B cell (primary cell): ENCODE data around the gene CHST11. TPM values are rescaled to one million over a fixed set of nuclear protein-coding genes. Genes with fewer than 3 reads are reported as not detected.

ENCODE experiments used
- ATAC-seq: fragments of 200-7000 bp; cut with Tn5 transposase; one replicate; pipeline ENCODE4 v1.10.0; 2021; ENCODE audit warnings: low read depth, mild to moderate bottlenecking, moderate number of reproducible peaks, moderate library complexity
- CTCF ChIA-PET: fragments of 350-600 bp; sonication (Branson Sonifier 250); formaldehyde crosslinking; loops from one replicate; lab custom pipeline; 2021; ENCODE audit warnings: antibody characterized with exemption, inconsistent platforms; lab: Charles Lee
- POLR2A ChIA-PET: fragments of 350-600 bp; sonication (Branson Sonifier 250); formaldehyde crosslinking; loops from one replicate; lab custom pipeline; 2021; ENCODE audit warnings: antibody characterized with exemption; lab: Charles Lee
- DNase-seq: peaks from one replicate; pipeline ENCODE4 v3.0.0; 2013
- H2AFZ ChIP-seq: 2 replicates; pipeline ENCODE4 v1.6.1; 2012; ENCODE audit warnings: mild to moderate bottlenecking, low read depth, low read length; ENCODE audit not compliant: insufficient read depth, poor library complexity, severe bottlenecking
- H3K27ac ChIP-seq, 2 donors: 1 replicate in 1 of 2; 2 replicates in 1 of 2; pipeline ENCODE4 v1.5.1; 2012 to 2013; ENCODE audit warnings: low read length in 2 of 2, mild to moderate bottlenecking in 2 of 2, moderate library complexity in 1 of 2
- H3K27me3 ChIP-seq, 4 experiments: fragments of 200-600 bp in 1 of 4; sonication (generic) in 1 of 4; replicated peaks in 1 of 4; 1 replicate in 2 of 4; 2 replicates in 2 of 4; pipeline versions ENCODE4 v1.6.1 to v1.7.0; 2013 to 2016; ENCODE audit warnings: low read length in 3 of 4, mild to moderate bottlenecking in 2 of 4, mixed read lengths in 1 of 4, moderate library complexity in 1 of 4; ENCODE audit not compliant: insufficient read depth in 4 of 4, control insufficient read depth in 3 of 4; ENCODE audit errors: control extremely low read depth in 1 of 4
- H3K36me3 ChIP-seq, 2 experiments: replicated peaks in 1 of 2; 1 replicate in 1 of 2; 2 replicates in 1 of 2; pipeline versions ENCODE4 v1.6.1 to v1.7.1; 2013; ENCODE audit warnings: low read length in 1 of 2; ENCODE audit not compliant: insufficient read depth in 2 of 2, control insufficient read depth in 1 of 2; ENCODE audit errors: control extremely low read depth in 1 of 2, extremely low read depth in 1 of 2
- H3K4me1 ChIP-seq, 2 donors: fragments of 200-600 bp in 1 of 2; sonication (generic) in 1 of 2; 1 replicate in 1 of 2; 2 replicates in 1 of 2; pipeline versions ENCODE4 v1.5.1 to v1.6.1; 2013 to 2017; ENCODE audit warnings: low read length in 2 of 2; ENCODE audit not compliant: control insufficient read depth in 2 of 2, insufficient read depth in 2 of 2
- H3K4me2 ChIP-seq: replicated peaks from 2 replicates; pipeline ENCODE3; 2012; ENCODE audit warnings: mild to moderate bottlenecking, low read depth, low read length; ENCODE audit not compliant: poor library complexity, severe bottlenecking
- H3K4me3 ChIP-seq, 5 experiments: fragments of 200-600 bp in 1 of 5; sonication (generic) in 1 of 5; 1 replicate in 3 of 5; 2 replicates in 2 of 5; pipeline versions ENCODE4 v1.5.1 to v1.7.0; 2011 to 2016; ENCODE audit warnings: low read length in 4 of 5, mild to moderate bottlenecking in 4 of 5, low read depth in 2 of 5, control low read depth in 1 of 5, moderate library complexity in 1 of 5; ENCODE audit not compliant: insufficient read depth in 1 of 5; ENCODE audit errors: control extremely low read depth in 1 of 5, extremely low read depth in 1 of 5
- H3K79me2 ChIP-seq: fragments of 200-600 bp; sonication (generic); one replicate; pipeline ENCODE4 v1.6.0; 2016; ENCODE audit warnings: low read length; ENCODE audit not compliant: control insufficient read depth, insufficient read depth
- H3K9ac ChIP-seq: fragments of 200-600 bp; sonication (generic); 2 replicates; pipeline ENCODE4 v1.6.1; 2017; ENCODE audit warnings: mild to moderate bottlenecking, low read length, moderate library complexity
- H3K9me3 ChIP-seq, 3 donors: one replicate each; pipeline versions ENCODE4 v1.6.1 to v1.7.1; 2013; ENCODE audit warnings: low read length in 2 of 3; ENCODE audit not compliant: control insufficient read depth in 2 of 3, insufficient read depth in 1 of 3; ENCODE audit errors: control extremely low read depth in 1 of 3
- H4K20me1 ChIP-seq: 2 replicates; pipeline ENCODE4 v1.6.0; 2012; ENCODE audit warnings: mild to moderate bottlenecking, low read length; ENCODE audit not compliant: insufficient read depth, control insufficient read depth, poor library complexity, severe bottlenecking
- H3K27ac Mint-ChIP-seq: one replicate; pipeline ENCODE4 v1.8.0; 2021; ENCODE audit warnings: mixed read lengths
- H3K27me3 Mint-ChIP-seq: one replicate; pipeline ENCODE4 v1.8.0; 2021; ENCODE audit warnings: mixed read lengths
- H3K4me1 Mint-ChIP-seq: one replicate; pipeline ENCODE4 v1.8.0; 2021; ENCODE audit warnings: mixed read lengths
- H3K4me3 Mint-ChIP-seq: one replicate; pipeline ENCODE4 v1.8.0; 2021; ENCODE audit warnings: mixed read lengths
- H3K9me3 Mint-ChIP-seq: one replicate; pipeline ENCODE4 v1.8.0; 2022; ENCODE audit warnings: mixed read lengths; ENCODE audit not compliant: insufficient read depth
- CTCF ChIP-seq: fragments of 200-600 bp; IDR thresholded peaks from one replicate; pipeline ENCODE4 v1.8.0; 2022; ENCODE audit warnings: antibody characterized with exemption, mild to moderate bottlenecking
- EZH2 ChIP-seq: IDR thresholded peaks from 2 replicates; pipeline ENCODE4 v1.6.1; 2012; ENCODE audit warnings: borderline replicate concordance, low read depth, mild to moderate bottlenecking, moderate library complexity, low read length; ENCODE audit not compliant: insufficient read depth, poor library complexity, severe bottlenecking
- WGBS: methylation state at CpG from one replicate; pipeline ENCODE4 v1.1.5; 2013; ENCODE audit warnings: missing lambda C conversion rate; ENCODE audit not compliant: insufficient coverage; 5-methylcytosine and 5-hydroxymethylcytosine counted together
- intact Hi-C: fragments of 100-400 bp; cut with micrococcal nuclease; formaldehyde crosslinking; loops from one replicate; pipeline ENCODE4 v1.10.0; 2022
- polyA plus RNA-seq: library from polyadenylated mRNA; depleted of rRNA; stranded (reverse); fragments of >200 nt; gene quantifications from 2 replicates; pipeline ENCODE4 v1.2.3, GENCODE V29; 2012
- total RNA-seq, 2 donors: library from RNA; stranded (reverse); fragments of 120-200 nt in 1 of 2; gene quantifications; 1 replicate in 1 of 2; 2 replicates in 1 of 2; pipeline versions ENCODE4 v1.2.3 to v1.2.4, GENCODE V29; 2013 to 2022

CHST11 gene
- total and polyA plus RNA-seq, 2 donors (not counting 1 experiment from before 2014, with no cell fraction given): 46.3 to 152 TPM

DNA sequence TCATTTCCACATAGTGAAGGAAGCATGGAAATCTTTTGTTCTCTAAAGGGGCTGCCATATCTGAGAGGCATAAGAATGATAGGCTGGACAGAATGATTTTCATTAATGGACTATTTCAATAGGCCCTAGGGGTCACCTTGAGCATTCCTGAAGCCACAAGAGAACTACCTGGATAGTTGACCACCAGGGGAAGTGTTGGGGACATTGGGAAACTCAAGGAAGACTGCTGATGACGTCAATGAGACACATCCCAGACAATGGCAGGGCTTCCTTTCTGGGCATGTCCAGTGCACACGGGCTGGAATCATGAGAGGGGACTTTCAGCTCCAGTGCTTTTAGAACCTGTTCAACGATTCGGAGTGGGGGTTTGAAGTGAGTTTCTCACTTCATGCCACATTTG is 48.8 kb upstream of the CHST11 start:
- no peak overlapping the region for H3K9ac ChIP-seq
- intact Hi-C loops: no loop called here

DNA sequence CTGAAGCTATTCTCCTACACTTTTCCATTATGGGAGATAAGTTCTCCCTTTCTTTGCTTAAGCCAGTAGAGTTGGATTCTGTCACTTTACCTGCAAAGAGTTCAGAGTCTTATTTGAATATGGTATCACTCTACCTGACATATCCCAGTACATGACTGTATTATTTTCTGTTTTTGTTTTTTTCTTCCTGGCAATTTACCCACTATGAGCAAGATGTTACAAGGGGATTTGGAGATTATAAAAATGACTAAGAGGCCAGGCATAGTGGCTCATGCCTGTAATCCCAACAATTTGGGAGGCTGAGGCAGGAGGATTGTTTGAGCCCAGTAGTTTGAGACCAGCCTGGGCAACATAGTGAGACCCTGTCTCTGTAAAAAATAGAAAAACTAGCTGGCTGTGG is 46.4 kb upstream of the CHST11 start:
- no peak overlapping the region for H3K4me3 Mint-ChIP-seq
- peaks cover 0 to 3% (median 0%) of the 10 kb centered on the region in 4 experiments for H3K27me3 ChIP-seq
- intact Hi-C loops: no loop called here
- no peak overlapping the region for H3K4me2 ChIP-seq
- DNase-seq: no peak
- peaks cover 15% of the 10 kb centered on the region for H3K4me1 Mint-ChIP-seq
- no peaks in the 10 kb centered on the region for H3K27me3 Mint-ChIP-seq
- H4K20me1 ChIP-seq: no peaks in the 10 kb centered on the region
- peaks cover 3% of the 10 kb centered on the region for H3K9me3 Mint-ChIP-seq
- no peak overlapping the region for H3K27ac ChIP-seq
- H2AFZ ChIP-seq: no peak overlapping the region
- no peak for TF ChIP-seq CTCF
- no peak for TF ChIP-seq EZH2
- ChIA-PET POLR2A (no interaction called here), CTCF (interaction anchor here (1.2 kb wide), 1 partner anchor 28 kb away, joined by 4 read pairs; no protein-coding TSS in a partner anchor)
- ATAC-seq: no peak
- H3K4me3 ChIP-seq: no peak overlapping the region
- H3K79me2 ChIP-seq: no peaks in the 10 kb centered on the region
- H3K9me3 ChIP-seq: peaks cover 0 to 3% (median 0%) of the 10 kb centered on the region in 3 donors
- H3K27ac Mint-ChIP-seq: no peak overlapping the region
- no peaks in the 10 kb centered on the region for H3K36me3 ChIP-seq
- H3K4me1 ChIP-seq: peaks cover 5 to 27% of the 10 kb centered on the region in 2 donors
- no peak overlapping the region for H3K9ac ChIP-seq

More for the DNA sequence above, 48.8 kb upstream of the CHST11 start:
- H3K9me3 Mint-ChIP-seq: peaks cover 3% of the 10 kb centered on the region
- Histone ChIP-seq H3K9me3 (peaks cover 0 to 3% (median 0%) of the 10 kb centered on the region in 3 donors), H2AFZ (no peak overlapping the region), H3K27me3 (peaks cover 0 to 3% (median 0%) of the 10 kb centered on the region in 4 experiments), H3K4me2 (no peak overlapping the region), H3K79me2 (no peaks in the 10 kb centered on the region), H3K27ac (no peak overlapping the region), H4K20me1 (no peaks in the 10 kb centered on the region), H3K4me3 (no peak overlapping the region), H3K36me3 (no peaks in the 10 kb centered on the region), H3K4me1 (peaks cover 0 to 8% of the 10 kb centered on the region in 2 donors)
- DNase-seq: no peak
- no peak overlapping the region for H3K4me3 Mint-ChIP-seq
- TF ChIP-seq CTCF (no peak), EZH2 (no peak)
- H3K4me1 Mint-ChIP-seq: peaks cover 10% of the 10 kb centered on the region
- CTCF ChIA-PET: interaction anchor here (0.7 kb wide), 1 partner anchor 645 kb away, joined by 3 read pairs; no protein-coding TSS in a partner anchor
- no peaks in the 10 kb centered on the region for H3K27me3 Mint-ChIP-seq
- ATAC-seq: no peak
- WGBS: 90% methylated on average over 3 of the region's 4 CpGs
- no peak overlapping the region for H3K27ac Mint-ChIP-seq
- POLR2A ChIA-PET: interaction anchor here (0.7 kb wide), 1 partner anchor 23 kb away, joined by 3 read pairs; no protein-coding TSS in a partner anchor
